HG03469 (cell line): ENCODE results near the gene ATAD3A.

Experiments
- ATAC-seq: cut with Tn5 transposase; IDR thresholded peaks from one replicate; pipeline ENCODE4 v1.9.1; 2021; ENCODE audit warnings: mild to moderate bottlenecking, moderate library complexity, moderate number of reproducible peaks; ENCODE audit not compliant: unreplicated experiment

ATAD3A gene

DNA sequence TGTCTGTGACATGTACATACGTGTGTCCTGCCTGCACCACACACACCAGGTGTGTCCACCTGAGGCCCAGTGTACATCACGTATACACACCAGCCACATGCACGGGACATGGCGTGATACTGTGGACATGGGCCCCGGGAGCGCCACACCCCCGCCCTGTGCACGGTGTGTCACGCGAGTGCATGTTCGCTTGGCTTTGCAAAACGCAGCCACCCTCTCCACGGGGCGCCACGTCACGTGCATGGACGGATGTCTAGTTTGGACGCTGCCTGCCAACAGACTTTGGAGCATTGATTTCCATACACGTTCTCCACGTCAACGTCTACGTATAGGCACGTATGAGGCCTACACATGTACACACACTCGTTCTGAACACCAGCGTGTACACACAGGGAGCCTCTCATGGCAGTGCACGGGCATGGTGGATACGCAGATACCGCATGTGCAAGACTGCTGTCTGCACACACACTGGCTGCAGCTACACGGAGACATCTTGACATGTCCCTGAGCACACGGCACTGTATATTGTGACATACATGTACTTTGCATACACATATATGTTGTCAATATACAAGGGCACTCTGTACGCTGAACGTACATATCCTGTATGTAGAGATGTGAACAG, 25.8 kb downstream of the ATAD3A start:
- no peak for ATAC-seq

DNA sequence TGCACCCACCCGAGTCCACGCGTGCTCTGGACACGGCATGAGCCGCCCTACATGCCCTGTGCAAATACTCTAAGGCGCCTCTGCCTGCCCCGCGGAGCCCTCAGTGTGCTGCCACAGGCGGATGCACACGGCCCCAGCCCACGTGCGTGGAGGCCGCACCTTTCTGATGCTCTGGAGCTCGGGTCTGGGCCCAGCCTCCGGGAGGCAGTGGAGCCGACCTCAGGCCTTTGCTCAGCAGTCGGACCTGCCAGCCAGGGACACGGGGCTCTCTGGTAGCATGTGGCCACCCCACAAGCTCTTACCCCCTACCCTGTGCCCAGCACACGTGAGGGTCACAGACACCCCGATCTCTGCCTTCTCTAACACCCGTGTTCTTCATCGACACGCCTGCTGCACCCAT, 26.4 kb downstream of the ATAD3A start:
- ATAC-seq = no peak

DNA sequence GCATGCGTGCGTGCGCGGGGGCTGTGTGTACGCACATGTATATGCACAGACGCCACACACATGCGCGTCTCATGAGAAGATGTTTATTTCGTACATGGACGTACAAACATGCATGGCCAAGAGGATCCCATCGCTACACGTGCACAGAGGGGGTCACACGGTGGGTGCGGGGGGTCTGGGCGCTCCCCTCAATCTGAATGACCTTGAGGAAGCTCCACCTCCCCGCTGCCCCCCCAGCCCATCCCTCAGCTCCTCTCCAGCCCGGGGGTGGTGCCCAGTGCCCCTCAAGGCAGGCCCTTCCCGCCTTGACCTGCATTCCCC, 27.0 kb downstream of the ATAD3A start:
- ATAC-seq = no peak

GRCh38 chr1:1539310-1540089, 27.5 kb downstream of the ATAD3A start:
- ATAC-seq = no peak

DNA sequence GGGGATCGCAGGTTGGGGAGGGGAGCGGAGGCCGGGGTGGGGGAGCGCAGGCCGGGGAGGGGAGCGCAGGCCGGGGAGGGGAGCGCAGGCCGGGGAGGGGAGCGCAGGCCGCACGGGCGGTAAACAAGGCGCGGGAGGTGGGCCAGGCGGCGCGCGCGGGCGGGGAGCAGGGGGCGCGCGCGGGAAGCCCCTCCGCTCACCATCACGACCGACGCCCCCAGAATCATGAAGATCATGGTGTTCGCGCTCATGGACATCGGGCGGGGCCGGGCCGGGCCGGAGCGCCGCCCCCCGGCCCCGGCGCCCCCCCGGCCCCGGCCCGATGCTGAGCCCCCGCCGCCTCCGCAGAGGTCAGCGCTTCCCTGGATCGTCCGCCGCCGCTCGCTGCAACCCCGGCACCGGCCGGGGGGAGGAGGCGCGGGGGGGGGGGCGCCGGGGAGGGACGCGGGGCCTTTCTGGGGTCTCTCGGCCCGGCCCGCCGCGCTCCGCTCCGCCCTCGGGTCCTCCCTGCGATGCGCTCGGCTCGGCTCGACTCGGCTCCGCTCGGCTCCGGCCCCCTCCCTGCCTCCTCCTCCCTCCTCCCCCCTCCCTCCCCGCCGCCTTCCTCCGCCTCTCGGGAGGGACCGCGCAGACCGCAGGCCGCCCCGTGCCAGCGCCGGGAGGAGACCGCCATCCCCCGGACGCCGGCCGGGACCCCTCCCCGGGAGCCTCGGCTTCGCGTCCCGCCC, 28.3 kb downstream of the ATAD3A start, which contains the start of gene TMEM240:
Gene TMEM240, minus strand, starts transcription at position 535 of the 728 bp plus-strand sequence. Its CDS starts 278 bp downstream, at position 257.
- ATAC-seq = no peak

- no peak for ATAC-seq
Observed at GRCh38 chr1:1540818-1541628, 29.1 kb downstream of the ATAD3A start.

DNA sequence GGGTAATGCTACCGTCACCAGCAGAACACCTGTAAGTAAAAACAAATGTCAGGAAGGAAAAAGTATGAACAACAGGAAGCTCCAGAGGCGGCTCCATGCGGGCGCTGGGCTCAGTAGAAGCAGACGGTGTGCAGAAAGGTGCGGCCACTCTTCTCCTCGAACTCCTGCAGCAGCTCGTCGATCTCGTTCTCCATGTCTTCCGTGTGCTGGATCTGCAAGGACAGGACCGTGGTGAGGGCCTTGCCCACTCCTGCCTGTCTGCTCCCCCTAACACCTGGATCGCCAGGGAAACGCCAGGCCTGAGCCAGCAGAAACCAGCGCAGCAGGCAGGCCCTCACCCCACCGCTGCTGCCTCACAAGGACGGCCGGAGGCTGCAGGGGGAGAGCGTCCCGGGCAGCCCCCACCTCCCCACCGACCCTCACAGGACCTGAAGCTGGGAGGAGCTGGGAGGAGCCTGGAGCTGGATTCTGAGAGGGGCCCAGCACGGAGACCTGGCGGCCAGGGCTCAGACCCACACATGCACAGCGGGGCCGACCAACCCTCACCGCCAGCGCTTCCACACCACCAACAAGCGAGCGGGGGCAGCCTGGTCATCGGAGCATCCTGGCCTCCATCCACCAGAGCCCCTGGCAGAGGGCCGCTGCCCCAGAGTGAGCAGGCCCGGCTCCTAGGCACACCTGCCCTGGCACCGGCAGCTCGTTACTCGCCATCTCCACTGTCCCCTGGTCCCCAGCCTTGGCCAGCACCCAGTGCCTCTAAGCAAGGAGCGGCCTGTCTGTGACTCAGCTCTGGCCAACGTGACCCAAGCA, 30.2 kb downstream of the ATAD3A start:
- no peak for ATAC-seq

DNA sequence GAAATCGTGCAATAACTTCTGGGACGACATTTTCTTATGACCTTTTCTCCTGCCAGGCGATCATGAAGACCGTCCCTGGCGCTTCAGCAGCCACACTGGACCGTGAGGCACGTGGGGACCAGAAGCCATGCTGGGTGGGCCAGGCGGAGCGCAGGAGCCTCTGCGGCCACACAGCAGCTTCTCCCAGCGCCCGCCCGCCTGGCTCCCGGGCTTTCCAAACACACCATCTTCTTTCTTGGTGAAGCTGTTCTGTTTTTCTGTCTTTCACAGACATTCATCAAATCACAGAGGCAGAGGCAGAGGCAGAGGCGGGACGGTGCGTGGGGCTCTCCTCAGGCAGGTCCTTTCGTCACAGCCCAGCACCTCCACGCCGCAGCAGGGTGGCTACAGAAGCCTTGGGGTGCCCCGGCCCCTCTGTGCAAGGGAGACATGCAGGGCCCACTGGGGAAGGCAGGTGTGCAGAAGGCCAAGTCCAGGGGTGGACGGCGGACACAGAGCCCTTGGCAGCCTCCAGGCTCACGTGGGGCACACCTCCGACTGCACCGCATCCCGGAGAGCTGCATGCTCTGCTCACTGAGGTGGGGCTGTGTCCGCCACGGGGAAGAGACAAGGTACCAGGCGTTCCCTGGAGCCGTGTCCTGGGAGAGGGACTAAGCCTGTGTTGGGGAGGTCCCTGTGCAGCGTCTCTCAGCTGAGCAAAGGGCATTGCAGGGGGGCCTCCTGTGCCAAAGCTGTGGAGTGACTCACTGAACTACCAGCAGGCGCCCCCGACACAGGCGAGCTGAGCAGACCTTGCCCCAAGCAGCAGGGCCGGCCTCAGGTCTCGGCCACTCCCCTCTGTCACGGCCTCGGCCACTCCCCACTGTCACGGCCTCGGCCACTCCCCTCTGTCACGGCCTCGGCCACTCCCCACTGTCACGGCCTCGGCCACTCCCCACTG, 31.1 kb downstream of the ATAD3A start:
- no peak for ATAC-seq

DNA sequence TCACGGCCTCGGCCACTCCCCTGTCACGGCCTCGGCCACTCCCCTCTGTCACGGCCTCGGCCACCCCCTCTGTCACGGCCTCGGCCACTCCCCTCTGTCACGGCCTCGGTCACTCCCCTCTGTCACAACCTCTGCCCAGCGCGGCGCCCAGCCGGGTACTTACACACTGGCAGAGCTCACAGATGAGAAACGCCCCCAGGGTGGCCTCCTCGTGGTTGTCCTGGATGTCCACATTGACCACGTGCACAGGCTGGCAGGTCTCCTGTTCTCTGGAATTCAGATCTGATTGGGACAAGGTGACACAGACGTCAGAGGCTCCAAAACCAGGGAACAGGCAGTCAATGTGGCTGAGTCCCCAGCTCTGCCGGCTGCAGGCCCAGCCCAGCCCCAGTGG, 31.7 kb downstream of the ATAD3A start:
- ATAC-seq = no peak

DNA sequence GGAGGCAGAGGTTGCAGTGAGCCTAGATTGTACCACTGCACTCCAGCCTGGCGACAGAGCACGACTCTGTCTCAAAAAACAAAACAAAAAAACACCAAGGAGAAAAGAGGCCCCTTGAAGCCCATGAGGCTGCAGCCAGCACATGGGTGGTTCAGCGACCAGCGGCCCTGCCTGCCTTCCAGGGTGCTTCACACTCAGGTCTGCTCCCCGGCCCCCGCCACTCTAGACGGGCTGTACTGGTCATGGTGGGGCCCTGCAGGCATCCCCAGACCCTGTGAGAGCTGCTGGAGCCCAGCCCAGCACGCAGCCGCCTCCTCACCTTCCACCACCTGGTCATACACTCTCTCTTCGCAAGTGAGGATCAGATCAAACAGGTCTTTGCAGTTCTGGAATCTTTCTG, 32.6 kb downstream of the ATAD3A start:
- ATAC-seq = no peak

DNA sequence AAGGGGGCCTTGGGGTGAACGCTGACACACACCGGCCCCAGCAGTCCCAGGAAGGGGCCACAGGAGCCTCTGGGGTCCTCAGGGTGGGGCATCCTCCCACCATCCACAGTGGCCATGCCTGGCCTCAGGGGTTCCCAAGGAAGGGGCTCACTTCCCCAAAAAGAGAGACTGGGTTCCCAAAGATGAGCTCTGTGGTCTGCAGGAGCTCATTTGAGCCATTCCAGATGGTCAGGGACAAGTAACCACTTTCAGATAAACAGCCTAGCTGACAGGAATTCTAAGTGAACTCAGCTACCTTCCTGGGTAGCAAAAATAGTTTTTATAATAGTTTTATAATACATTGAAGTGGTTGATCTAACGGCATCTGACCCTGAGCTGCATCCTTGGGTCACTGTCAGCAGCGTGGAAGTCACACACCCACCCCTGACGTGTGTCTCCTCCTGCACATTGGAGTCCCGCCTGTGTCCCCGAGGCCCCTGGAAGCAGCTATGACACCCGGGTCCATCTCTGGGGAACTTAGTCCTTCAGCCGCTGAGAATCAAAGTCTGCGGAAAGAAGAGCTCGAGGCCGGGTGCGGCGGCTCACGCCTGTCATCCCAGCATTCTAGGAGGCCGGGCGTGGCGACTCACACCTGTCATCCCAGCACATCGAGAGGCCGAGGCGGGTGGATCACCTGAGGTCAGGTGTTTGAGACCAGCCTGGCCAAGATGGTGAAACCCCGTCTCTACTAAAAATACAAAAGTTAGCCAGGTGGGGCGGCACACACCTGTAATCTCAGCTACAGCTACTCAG, 34.2 kb downstream of the ATAD3A start:
- ATAC-seq = no peak

DNA sequence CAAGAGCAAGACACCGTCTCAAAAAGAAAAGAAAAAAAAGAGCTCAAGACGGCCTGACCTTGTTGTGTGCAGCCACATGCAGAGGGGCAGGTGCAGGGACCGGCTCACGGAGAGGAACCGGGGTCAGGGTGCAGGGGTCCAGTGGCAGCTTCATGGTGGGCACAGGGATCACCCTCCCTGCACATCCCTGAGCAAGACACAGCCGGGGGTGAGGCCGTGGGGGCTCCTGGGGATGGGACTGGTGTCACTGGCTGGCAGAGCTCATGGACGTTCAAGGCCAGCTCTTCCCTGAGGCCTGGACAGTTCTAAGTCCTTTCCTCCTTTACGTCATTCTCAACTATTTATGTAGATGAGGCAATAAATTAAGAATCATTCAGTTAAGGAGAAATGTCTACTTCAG, 35.0 kb downstream of the ATAD3A start:
- no peak for ATAC-seq

DNA sequence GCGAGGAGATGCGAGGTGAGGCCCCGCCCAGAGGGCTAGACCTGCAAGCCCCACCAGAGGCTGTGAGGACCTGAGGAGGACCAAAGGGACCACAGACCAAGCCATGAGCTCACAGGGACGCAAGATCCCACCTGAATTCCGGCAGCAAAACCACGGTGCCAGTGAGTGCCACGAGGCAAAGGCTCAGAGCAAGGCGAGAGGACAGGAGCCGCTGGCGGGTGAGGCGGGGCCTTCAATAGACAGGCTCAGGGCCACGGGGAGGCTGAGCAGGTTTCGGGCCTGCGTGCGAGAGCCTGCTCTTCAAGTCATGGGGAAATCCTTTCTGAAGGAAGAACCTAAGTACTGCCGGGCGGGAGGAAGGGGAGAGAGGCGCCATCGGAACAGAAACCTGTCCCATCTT, 35.5 kb downstream of the ATAD3A start:
- no peak for ATAC-seq

- ATAC-seq = no peak
Observed at GRCh38 chr1:1548591-1548990, 36.6 kb downstream of the ATAD3A start.

DNA sequence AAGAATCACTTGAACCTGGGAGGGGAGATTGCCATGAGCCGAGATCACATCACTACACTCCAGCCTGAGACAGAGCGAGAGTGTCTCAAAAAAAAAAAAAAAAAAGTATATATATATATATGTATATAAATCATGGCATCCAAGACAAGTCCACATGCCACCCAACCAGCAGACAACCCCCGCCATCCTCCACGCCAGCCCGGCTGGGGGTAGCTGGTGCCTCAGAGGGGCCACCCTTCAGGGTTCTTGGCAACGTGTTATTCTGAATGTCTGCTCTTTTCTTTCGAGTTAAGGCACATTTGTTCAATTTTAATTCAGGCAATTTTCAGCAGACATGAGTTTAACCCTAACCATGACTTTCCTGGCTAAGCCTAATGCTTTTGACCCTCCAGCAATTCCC, 38.1 kb downstream of the ATAD3A start:
- no peak for ATAC-seq

GRCh38 chr1:1550591-1551432, 38.9 kb downstream of the ATAD3A start:
- ATAC-seq = no peak

DNA sequence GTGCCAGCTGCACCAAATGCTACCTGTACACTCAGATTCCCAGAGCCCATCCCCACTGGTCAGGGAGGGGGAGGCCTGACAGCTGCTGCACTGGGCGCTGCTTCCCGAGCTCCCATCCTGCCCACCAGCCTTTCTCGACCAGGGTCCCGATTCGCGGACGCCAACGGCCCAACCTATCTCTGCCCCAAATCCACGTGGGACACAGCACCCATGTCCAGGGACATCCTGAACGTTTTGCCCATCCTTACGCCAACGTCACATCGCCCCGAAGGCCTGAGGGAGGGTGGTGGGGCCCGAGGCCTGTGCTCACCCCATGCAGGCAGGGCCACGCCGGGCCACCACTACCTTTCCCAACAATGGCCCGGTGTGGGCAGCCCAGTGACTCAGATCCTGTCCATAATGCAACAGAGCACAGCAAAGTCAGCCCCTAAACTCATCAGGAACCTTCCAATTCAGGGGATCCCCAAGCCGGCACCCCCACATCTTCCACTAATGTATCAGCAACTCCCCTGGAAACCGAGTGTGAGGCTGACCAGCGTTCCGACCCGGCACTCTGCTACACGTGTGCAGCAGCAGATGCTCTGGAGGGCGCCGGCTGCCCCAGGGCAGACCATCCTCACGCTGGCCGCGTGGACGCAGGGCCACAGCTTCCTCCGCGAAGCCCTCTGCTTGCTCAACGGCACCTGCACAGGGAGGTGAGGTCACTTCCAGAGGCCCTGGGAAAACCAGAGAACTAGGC, 39.7 kb downstream of the ATAD3A start:
- no peak for ATAC-seq
